Retina (tissue), 1 donor: ENCODE results near the gene COL20A1.
"Not testable (repeated sequence)": the region's sequence is repeated elsewhere in the genome, so short reads cannot be mapped to it uniquely, and the experiment has no call there.

Experiments
- DNase-seq: peaks from one replicate; pipeline ENCODE4 v3.0.0-alpha.2; 2016

The COL20A1 gene

DNA sequence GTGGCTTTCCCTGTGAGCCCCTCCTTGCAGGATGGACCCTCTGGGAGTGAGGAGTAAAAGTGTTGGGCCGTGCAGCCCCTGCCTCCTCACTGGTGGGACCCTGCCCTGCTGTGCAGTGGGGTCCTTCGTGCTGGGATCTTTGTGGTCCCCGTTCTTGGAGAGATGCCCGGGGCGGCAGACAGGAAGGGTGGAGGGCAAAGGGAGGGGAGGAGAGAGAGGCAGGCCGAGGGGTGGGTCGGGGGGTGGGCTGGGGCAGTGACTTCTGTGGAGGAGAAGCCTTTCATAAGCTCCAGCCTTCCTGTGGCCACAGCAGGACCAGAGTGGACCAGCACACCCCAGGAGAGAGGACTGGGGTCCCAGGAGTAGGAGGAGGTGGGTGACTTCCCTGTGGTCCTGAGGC, at the start of gene COL20A1:
Gene COL20A1 (plus strand): TSS at position 283 of the 400 bp plus-strand sequence. CDS start 1,922 bp downstream, outside the sequence.
- DNase-seq, result no peak

DNA sequence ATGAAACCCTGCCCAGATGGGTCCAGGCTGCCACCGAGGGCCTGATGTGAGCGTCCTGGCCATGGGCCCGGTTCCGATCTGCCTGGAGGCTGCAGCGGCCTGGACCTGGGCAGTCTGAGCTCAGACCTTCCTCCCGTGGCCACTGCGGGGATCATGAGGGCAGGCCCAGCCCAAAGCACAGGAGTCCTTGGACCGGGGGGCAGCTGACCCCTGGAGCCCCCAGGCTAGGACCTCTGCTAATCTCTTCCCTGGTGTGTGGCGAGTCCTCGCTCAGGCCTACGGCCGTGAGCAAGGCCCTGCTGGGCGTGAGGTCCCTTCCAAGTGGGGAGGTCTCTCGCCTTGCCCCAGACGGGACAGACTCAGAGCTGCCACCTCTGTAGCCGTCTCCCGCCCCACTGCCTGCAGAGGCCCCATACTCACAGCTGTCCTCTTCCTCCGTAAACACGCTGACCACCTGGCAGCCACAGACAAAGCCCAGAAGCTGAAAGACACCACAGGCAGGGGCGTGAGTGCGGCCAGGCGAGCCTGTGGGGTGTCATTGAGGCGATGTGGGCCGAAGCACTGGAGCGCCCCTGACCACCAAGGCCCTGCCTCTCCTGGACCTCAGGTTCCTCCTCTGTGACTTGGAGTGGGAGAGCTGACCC, 49.3 kb upstream of the COL20A1 start:
- DNase-seq, result no peak

DNA sequence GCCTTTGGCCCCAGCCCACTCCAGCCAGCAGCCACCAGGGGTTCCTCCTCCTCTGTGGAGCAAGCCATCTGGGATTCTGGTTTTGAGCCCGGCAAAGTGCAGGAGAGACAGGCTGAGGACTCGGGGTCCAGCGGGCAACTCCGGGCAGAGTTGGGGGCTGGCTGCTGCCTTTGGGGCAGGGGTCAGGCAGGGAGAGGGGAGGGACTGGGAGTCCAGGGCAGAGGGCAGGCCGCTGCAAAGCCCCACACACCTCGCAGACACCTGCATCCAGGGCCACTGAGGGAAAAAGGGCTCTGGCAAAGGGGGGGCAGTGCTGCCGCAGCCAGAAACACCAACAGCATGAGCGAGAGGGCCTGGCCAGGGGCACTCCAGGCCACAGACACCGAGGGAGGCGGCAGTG, 48.5 kb upstream of the COL20A1 start:
- no peak for DNase-seq

DNA sequence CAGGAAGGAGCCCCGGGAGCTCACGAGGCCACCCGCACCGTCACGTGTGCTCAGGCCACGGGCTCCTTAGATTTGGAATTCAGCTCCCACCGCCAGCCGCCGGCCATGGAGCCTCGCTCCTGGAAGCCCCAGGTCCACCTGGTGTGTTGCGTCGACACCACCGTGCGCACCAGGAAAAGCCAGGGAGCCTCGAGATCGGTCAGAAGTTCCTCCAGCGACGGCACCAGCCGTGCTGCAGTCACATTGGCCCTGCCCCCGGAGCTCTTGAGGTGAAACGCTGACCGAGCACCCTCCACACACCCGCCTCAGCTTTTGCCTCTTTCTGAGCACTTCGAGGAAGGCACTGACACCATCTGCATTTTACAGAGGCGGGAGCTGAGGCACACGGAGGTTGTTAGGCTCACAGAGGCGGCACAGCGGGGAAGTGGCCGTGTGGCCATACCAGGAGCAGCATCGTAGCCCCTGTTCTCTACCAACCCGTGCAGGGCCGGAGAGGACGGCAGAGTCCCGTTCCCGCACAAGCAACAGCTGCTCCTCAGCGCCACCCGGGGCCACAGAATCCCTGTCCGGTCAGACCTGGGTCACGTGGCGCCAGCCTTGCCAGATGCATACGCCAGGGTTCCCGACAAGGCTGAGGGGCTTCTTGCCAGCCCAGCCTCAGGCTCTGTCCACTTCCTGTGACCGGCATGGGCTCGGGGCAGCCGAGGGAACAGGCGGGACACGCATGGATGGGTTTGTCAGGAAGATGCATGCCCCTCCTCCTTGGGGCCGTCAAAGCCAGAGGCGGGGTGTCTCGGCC, 46.3 kb upstream of the COL20A1 start:
- peak; percentile 68 for DNase-seq

DNA sequence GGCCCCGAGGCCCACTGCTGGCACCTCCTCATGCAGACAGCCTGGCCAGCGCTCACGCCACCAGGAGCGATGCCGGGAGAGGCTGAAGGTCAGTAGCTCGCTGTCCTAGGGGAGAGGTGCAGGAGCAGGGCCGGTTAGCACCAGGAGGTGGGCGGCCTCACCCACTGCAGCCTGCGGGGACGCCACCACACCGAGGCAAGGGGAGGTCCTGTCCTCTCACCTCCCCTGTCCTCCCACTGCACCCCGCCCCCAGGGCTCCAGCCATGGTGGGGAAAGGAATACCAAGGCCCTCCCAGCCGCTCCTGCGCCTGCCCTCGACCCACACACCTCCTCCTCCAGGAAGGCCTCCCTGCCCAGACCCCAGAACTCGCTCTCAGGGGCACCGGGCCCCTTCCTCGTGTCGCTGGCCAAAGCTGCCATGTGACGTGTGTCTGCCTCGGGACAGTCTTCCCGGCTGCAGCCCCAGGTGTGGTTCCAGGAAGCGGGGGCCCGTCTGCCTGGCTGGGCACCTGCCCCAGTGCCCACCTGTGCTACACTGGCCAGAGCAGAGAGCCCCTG, 45.2 kb upstream of the COL20A1 start:
- no peak for DNase-seq

DNA sequence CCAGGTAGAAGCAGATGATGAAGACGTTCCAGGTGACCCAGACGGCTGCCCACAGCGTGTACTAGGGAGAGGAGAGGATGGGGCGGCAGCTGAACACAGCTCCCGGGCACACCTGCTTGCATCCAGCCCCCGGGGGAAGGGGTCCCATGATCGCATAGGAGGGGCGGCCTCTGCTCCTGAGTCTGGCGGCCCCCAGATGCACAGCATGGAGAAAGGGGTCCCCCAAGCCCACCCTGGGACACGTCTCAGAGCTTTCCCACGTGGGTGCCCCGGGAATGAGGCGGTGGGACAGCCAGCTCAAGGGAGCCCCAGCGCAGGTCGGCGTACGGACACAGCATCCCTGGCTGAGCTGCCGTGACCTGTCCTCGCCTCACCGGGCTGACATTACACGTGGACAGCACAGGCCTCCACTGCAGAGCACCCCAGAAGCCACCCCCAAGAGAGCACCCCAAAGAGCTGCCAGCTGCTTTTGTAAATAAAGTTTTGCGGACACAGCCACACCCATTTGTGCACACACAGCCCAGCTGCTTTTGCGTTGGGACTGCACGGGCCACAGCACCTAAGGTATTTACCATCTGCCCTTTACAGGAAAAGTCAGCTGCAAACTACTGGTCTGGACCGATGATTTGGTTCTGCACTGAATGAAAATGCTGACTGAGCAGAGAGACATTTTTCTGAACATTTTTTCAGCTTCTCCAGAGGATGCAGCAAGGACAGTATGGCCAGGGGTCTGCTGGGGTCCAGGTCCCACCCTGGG, 44.0 kb upstream of the COL20A1 start:
- DNase-seq, result no peak

DNA sequence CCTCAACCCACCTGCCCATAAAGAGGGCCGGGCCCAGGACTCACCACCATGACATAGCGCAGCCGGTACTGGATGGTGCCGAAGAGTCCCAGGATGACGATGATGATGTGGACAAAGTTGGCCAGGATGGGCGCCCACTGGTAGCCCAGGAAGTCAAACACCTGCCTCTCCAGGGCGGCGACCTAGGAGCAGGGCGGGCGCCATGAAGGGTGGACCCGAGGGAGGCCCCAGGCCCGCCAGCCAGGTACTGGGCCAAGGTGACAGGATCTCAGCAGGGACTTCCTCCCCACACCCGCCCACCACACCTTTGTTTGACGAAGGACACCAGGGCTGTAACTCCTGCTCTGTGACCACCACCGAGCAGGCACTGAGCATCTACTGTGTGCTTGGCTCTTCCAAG, 43.1 kb upstream of the COL20A1 start:
- no peak for DNase-seq

DNA sequence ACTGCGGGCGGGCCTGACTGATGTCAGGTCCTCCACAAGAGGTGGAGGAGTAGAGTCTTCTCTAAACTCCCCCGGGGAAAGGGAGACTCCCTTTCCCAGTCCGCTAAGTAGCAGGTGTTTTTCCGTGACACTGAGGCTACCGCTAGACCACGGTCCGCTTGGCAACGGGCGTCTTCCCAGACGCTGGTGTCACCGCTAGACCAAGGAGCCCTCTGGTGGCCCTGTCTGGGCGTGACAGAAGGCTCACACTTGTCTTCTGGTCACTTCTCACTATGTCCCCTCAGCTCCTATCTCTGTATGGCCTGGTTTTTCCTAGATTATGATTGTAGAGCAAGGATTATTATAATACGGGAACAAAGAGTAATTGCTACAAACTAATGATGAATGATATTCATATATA, 41.6 kb upstream of the COL20A1 start:
- DNase-seq, result not testable (repeated sequence)

DNA sequence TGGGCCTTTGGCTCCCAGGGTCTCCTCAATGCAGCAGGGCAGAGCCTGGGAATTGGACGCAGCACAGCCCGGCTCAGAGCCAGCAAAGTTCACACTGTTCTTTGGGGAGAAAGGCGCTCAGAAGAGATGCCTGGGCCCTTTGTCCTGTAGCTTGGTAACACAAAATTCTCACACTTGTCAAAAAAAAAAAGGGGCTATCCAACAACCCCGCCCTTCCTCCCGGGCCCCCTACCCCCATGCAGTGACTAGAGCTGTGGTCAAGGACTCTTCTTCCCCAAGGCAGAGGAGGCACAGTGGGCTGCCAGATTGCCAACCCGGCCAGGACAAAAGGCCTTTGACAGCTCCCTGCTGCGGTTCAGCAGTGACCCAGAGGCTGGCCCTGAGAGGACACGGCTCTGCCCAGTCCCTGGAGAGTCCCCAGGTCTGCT, 40.7 kb upstream of the COL20A1 start:
- DNase-seq, result peak; percentile 39

DNA sequence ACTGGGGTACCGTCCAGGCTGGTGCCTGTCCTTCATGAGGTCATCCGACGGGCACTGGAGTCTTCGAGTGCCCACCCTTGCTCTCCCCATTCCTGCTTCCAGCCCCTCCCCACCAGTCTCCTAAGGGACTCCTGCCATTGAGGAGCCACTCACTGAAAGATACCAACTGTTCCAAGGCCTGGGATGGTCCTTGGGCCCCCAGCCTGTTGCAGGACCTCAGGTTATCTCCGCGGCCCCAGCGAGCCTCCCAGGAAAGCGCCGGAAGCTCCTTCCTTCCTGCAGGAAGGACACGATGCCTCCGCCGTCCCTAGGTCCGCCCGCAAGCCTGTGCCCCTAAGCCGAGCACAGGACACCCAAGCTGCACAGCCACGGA, 39.9 kb upstream of the COL20A1 start:
- no peak for DNase-seq

DNA sequence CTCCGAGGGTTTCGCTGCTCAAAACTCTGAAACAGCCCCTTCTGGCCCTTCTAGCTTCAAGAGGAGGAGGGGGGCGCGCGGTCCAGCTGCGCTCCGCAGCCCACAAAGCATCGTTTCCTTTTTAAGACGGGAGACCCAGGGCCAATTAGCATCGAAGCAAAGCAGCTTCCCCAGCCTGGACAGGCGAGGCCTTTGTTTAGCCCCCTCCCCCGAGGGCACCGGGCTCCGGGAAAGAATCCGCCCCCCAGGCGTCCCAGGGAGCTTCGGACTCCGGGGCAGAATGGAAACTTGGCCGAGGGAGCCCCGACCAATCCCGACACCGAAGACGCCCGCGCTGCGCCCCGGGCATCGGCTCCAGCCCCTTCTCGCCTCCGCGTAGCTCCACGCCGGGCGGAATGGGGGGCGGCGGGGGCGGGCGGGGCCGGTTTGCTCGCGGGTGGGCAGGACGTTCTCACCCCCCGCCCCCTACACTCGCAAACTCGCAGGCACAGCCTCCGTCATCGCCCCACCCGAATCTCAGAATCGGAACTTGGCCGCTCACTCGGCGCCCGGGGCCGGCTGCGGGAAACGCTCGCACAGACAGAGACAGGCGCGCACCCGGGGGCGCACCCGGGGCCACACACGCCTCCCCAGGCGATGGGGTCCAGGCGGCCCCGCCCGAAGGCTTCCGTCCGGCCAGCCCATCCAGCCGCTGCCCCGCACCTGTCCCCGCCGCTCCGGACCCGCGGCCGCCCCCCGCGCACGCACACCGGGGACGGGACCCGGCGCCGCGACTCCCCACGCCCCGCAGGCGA, 39.4 kb upstream of the COL20A1 start:
- peak; percentile 91 for DNase-seq

DNA sequence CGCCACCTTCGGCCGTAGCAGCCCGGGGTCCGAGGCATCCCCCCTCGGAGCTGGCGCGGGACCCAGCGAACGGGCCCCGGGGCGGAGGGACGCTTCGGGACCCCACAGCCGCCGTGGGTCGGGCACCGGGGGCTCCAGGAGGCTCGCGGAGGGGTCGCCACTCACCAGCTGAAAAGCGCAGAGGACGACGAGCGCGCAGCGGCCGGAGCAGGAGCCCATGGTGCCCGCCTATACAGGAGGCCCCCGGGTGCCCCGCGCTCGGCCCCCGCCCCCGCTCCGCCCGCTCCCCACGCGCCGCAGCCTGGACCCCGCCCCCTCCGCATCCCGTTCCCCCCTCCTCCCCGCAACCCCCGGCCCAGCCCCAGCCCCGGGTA, 38.8 kb upstream of the COL20A1 start, which contains the start of gene NKAIN4:
Gene NKAIN4 (minus strand): TSS at position 232 of the 374 bp plus-strand sequence. CDS start 13 bp downstream, at position 219.
- no peak for DNase-seq

DNA sequence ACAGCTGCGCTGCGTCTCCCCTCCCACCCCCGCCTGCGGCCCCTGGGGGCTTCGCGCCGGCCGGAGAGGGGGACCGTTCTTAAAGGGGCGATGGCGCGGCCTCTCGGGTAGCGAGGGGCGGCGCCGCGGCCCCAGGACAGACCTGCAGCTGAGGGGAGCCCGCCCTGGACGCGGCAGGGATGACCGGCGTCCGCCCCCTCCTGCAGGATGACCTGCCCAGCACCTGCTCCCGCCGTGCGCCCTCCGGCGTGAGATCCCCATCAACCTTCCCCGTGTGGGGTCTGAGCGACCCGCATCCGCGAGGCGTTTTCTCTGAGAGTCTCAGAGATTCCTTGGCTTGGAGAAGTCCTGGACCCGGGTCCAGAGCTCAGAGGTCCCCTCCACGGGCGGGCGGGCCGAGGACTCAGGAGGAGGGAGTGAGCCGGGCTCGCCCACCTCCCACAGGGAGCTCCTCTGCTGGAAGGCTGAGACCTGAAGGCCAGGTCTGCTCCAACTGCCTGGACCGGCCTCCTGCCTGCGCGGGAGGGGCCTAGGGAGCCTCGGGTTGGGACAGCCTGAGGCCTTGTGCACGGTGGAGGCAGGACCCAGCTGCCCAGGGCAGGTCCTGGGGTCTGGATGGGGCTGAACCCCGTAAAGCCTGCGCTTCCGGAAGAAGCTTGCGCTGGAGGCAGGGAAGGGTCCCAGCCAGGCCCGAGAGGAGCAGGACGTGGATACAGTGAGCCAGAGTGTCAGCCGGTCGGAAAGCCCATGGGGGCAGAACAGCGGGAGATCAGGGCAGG, 38.2 kb upstream of the COL20A1 start:
- peak; percentile 91 for DNase-seq

DNA sequence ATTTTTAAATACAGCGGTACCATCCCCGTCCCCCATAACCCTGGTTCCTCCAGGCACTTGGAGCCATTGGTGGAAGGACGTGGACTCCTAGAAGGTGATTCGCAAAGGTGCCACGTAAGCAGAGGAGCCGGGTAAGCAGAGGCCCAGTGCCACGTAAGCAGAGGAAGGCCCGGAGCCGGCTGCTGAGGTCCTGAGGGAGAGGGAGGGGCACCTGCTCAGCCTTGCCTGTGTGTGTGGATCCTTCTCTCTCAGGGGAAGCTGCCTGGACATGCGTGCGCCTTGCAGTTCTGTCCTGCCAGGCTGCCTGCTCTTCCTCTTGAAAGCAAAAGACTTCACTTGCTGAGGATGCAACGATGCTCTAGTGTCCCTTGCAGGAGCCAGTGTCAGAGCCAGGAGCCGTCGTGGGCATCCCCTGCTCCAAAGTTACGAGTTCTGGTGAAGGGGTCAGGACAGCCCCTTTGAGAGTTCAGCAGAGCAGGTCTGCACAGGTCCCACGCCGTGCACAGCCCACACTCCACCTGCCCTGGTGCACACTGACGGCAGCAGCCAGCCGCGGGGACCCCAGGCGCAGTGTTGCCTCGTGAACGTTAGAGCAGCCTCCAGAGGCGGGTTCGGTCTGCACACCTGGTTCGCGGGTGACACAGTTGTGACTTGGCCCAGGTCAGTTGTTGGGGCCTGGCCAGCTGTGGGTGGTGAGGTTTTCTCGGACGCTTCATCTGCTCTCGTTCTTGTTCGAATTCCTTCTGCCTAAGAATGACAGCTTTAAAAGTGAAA, 36.9 kb upstream of the COL20A1 start:
- DNase-seq, result peak; percentile 57

DNA sequence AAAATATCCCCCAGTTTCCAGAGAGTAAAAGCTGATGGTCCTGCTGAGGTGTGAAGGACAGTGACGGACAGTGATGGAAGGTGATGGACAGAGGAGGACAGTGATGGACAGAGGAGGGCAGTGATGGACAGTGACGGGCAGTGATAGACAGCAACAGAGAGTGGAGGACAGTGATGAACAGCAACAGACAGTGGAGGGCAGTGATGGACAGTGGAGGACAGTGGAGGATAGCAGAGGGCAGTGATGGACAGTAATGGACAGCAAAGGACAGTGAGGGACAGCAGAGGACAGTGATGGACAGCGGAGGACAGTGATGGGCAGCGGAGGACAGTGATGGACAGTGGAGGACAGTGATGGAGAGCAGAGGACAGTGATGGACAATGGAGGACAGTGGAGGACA, 36.0 kb upstream of the COL20A1 start:
- DNase-seq, result no peak

DNA sequence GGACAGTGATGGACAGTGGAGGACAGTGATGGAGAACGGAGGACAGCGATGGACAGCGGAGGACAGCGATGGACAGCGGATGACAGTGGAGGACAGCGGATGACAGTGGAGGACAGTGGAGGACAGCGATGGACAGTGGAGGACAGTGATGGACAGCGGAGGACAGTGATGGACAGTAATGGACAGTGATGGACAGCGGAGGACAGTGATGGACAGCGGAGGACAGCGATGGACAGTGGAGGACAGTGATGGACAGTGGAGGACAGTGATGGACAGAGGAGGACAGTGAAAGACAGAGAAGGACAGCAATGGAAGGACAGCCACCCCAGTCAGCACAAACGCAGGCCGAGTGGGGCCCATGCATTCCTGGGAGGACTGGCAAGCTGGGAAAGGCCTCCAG, 35.4 kb upstream of the COL20A1 start:
- no peak for DNase-seq

DNA sequence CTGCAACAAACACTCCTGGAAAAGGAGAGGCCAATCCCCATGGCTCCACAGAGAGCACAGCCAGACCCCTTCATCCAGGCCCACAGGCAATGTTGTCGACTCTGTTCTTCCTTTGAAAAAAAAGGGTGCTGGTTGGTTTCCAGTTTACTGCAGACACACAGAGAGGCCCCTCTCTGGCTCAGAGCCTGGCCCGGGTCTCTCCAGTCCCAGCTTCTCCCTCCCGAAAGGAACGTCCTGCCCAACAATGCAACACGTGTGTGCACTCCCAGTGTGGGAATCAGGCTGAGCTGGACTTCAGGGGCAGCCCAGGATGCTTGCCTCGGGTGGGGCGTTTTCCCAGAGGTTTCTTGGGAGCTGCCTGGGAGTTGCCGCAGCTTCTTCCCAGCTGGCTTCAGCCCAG, 34.2 kb upstream of the COL20A1 start:
- DNase-seq, result peak; percentile 36

DNA sequence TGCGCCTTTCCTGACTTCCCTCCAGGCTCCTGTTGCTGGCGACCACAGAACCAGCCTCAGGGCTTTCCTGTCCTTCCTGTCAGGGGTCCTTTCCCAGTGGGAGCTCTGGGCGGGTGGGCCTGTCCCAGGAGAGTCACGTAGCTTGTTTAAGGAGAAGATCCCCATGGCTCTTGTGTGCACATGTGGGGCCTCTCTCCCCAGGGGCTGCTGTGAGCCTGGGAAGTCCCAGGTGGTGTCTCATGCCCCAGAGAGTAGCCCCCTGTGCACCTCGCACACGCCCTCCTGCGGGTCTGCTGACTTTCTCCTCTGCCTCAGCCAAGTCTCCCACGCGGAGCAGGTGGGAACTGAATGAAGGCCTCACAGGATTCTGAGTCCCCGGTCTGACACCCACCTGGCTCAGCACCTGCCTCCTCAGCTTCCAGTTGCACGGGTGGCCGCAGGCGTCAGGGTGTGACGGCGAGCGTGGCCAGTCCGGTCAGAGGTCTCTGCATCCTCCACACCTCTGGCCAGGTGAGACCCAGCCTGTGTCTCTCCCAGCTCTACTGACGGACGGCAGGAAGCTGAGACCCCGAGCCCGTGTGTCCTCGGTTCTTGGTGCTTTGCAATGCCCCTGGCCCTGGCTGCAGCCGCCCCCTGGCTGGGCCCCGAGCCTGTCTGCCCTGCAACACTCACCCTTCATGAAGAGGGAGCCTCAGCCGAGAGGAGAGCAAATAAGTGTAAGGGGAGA, 33.1 kb upstream of the COL20A1 start:
- DNase-seq, result peak; percentile 48

DNA sequence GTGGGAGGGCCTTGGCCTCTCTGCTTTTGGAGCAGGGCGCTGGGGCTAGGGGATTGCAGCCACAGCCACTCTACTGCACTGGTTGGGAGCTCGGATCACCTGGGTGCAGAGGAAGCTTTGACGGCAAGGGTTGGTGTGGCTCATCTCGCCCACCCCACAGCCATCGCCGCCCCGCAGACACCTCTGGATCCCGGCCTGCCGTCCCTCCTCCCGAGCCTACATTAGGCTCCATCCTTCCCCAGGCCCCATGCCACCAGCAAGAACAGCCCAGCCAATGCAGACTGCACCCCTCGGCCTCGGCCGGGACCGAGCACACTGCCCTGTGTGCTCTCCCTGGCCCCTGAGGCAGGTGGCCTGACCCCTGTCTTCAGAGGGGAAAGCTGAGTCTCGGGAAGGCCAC, 32.5 kb upstream of the COL20A1 start:
- no peak for DNase-seq
